OCI-LY7 (cell line): Measurements from ENCODE around the gene COCH.
"Not testable (repeated sequence)": the region's sequence is repeated elsewhere in the genome, so short reads cannot be mapped to it uniquely, and the experiment has no call there.

ENCODE experiments used
- CTCF ChIP-seq: fragments of 200-600 bp; sonication (generic); conservative IDR thresholded peaks from 2 replicates; pipeline ENCODE4 v1.5.1; 2014; ENCODE audit warnings: mild to moderate bottlenecking, antibody characterized with exemption, low read length, moderate library complexity, mixed read lengths
- EZH2phosphoT487 ChIP-seq: fragments of 200-600 bp; sonication (generic); IDR thresholded peaks from 2 replicates; pipeline ENCODE4 v1.6.1; 2018; ENCODE audit warnings: low read depth, borderline replicate concordance, mild to moderate bottlenecking, mixed run types, antibody characterized with exemption, low read length, moderate library complexity, mixed read lengths

GRCh38 chr14:30897121-30897520 lies 22.8 kb downstream of the COCH start:
- TF ChIP-seq CTCF, EZH2phosphoT487: not testable (repeated sequence)
